ENCODE measurements around the gene FBXO10. TPM values are rescaled to one million over a fixed set of nuclear protein-coding genes. Genes with fewer than 3 reads are reported as not detected.

Gene FBXO10
- total RNA-seq, 2 experiments from 2014 or later: 3.6 to 3.9 TPM

GRCh38 chr9:37561682-37562081, 14.5 kb downstream of the FBXO10 start:
- no peak for DNase-seq
- ChIA-PET POLR2A (interaction anchor here (0.6 kb wide), 1 partner anchor 66 kb away, joined by 4 read pairs; no protein-coding TSS in a partner anchor), CTCF (no interaction called here)
- Mint-ChIP-seq H3K4me1 (ENCODE audit: low read depth) (no peaks in the 10 kb centered on the region), H3K27me3 (no peaks in the 10 kb centered on the region), H3K4me3 (no peak overlapping the region), H3K27ac (no peak overlapping the region), H3K36me3 (peaks cover 17% of the 10 kb centered on the region), H3K9me3 (peaks cover 19% of the 10 kb centered on the region)
- intact Hi-C loops (cut with micrococcal nuclease): no loop called here

GRCh38 chr9:37559855-37560592, 16.2 kb downstream of the FBXO10 start:
- Mint-ChIP-seq H3K27ac (no peak overlapping the region), H3K27me3 (no peaks in the 10 kb centered on the region), H3K36me3 (peaks cover 11% of the 10 kb centered on the region), H3K9me3 (peaks cover 15% of the 10 kb centered on the region), H3K4me1 (ENCODE audit: low read depth) (no peaks in the 10 kb centered on the region), H3K4me3 (no peak overlapping the region)
- no peak for DNase-seq
- intact Hi-C loops (cut with micrococcal nuclease): no loop called here
- CTCF ChIA-PET: no interaction called here
- POLR2A ChIA-PET: no interaction called here

DNA sequence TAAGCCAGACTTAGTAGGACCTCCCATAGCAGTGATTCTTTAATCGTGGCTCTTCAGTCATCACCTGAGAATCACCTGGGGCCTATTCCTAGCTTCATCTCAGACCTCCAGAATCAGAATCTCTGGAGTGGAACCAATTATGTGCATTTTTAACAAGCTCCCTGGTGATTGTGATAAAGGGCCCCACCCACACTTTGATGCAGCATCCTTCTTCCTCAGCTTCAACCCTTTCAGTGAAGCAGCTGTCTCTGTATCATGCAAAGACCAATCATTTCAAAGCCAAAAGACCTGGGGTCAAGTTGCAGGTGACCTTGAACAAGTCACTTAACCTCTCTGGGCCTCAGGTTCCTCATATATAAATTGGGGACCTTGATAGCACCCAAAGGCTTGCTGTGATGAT, 17.1 kb downstream of the FBXO10 start:
- H3K27ac Mint-ChIP-seq: no peak overlapping the region
- DNase-seq: no peak
- H3K27me3 Mint-ChIP-seq: no peaks in the 10 kb centered on the region
- H3K4me3 Mint-ChIP-seq: no peak overlapping the region
- no peaks in the 10 kb centered on the region for H3K4me1 Mint-ChIP-seq (ENCODE audit: low read depth)
- intact Hi-C loops (cut with micrococcal nuclease): no loop called here
- peaks cover 6% of the 10 kb centered on the region for H3K9me3 Mint-ChIP-seq
- ChIA-PET POLR2A (no interaction called here), CTCF (no interaction called here)
- H3K36me3 Mint-ChIP-seq: peaks cover 5% of the 10 kb centered on the region

GRCh38 chr9:37555786-37556185, 20.4 kb downstream of the FBXO10 start:
- Mint-ChIP-seq H3K27me3 (no peaks in the 10 kb centered on the region), H3K4me1 (ENCODE audit: low read depth) (no peaks in the 10 kb centered on the region), H3K36me3 (no peaks in the 10 kb centered on the region), H3K4me3 (no peak overlapping the region), H3K27ac (no peak overlapping the region), H3K9me3 (no peaks in the 10 kb centered on the region)
- POLR2A ChIA-PET: no interaction called here
- CTCF ChIA-PET: no interaction called here
- DNase-seq: no peak
- intact Hi-C loops (cut with micrococcal nuclease): no loop called here

- Mint-ChIP-seq H3K36me3 (no peaks in the 10 kb centered on the region), H3K9me3 (no peaks in the 10 kb centered on the region), H3K4me1 (ENCODE audit: low read depth) (peaks cover 4% of the 10 kb centered on the region), H3K27ac (no peak overlapping the region), H3K4me3 (no peak overlapping the region), H3K27me3 (no peaks in the 10 kb centered on the region)
- intact Hi-C loops (cut with micrococcal nuclease): no loop called here
- CTCF ChIA-PET: no interaction called here
- no peak for DNase-seq
- POLR2A ChIA-PET: no interaction called here
These were observed 21.9 kb downstream of the FBXO10 start for GRCh38 chr9:37554318-37554717.

- no peaks in the 10 kb centered on the region for H3K27me3 Mint-ChIP-seq
- no peak overlapping the region for H3K4me3 Mint-ChIP-seq
- no peaks in the 10 kb centered on the region for H3K36me3 Mint-ChIP-seq
- POLR2A ChIA-PET: no interaction called here
- intact Hi-C loops (cut with micrococcal nuclease): no loop called here
- no peaks in the 10 kb centered on the region for H3K9me3 Mint-ChIP-seq
- no peak overlapping the region for H3K27ac Mint-ChIP-seq
- peaks cover 5% of the 10 kb centered on the region for H3K4me1 Mint-ChIP-seq (ENCODE audit: low read depth)
- CTCF ChIA-PET: no interaction called here
- no peak for DNase-seq
These were observed 24.3 kb downstream of the FBXO10 start for GRCh38 chr9:37551888-37552287.

GRCh38 chr9:37551468-37551867, 24.7 kb downstream of the FBXO10 start:
- Mint-ChIP-seq H3K27me3 (no peaks in the 10 kb centered on the region), H3K4me1 (ENCODE audit: low read depth) (peaks cover 5% of the 10 kb centered on the region), H3K27ac (no peak overlapping the region), H3K4me3 (no peak overlapping the region), H3K36me3 (no peaks in the 10 kb centered on the region), H3K9me3 (no peaks in the 10 kb centered on the region)
- DNase-seq: no peak
- ChIA-PET POLR2A (no interaction called here), CTCF (no interaction called here)
- intact Hi-C loops (cut with micrococcal nuclease): no loop called here

DNA sequence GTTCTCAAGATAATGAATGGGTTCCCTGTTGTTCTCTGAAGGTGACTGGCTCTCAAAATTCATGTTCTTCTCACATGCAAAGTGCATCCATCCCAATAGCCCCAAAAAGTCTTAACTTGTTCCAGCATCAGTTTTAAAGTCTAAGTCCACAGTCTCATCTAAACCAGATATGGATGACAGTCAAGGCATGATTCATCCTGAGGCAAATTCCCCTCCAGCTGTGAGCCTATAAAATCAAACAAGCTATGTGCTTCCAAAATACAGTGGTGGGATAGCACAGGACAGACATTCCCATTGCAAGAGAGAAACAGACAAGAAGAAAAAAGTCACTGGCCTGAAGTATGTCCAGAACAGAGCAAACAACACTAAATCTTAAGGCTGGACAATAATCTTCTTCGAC, 25.4 kb downstream of the FBXO10 start:
- H3K4me3 Mint-ChIP-seq: no peak overlapping the region
- no peaks in the 10 kb centered on the region for H3K27me3 Mint-ChIP-seq
- H3K4me1 Mint-ChIP-seq (ENCODE audit: low read depth): peaks cover 5% of the 10 kb centered on the region
- intact Hi-C loops (cut with micrococcal nuclease): no loop called here
- no peak overlapping the region for H3K27ac Mint-ChIP-seq
- no peaks in the 10 kb centered on the region for H3K9me3 Mint-ChIP-seq
- H3K36me3 Mint-ChIP-seq: no peaks in the 10 kb centered on the region
- POLR2A ChIA-PET: no interaction called here
- CTCF ChIA-PET: no interaction called here
- DNase-seq: no peak

DNA sequence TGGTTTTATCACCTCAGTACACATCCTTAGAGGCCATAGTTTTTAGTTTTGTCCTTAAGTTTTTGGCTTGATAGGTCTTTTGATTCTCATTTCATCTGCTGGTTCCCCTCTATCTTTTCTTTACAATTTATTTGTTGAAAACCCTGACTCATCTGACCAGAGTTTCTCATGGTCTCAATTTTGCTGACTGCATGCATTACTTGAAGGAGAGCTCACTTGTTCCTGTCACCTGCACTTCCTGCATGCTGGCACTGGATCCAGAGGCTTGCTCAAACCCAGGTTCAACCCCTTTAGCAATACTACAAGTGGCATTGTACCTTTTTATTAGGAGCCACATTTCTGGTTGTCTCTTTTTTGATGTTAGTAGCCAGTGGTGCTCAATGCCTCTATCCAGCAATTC, 26.7 kb downstream of the FBXO10 start:
- intact Hi-C loops (cut with micrococcal nuclease): no loop called here
- H3K27me3 Mint-ChIP-seq: no peaks in the 10 kb centered on the region
- H3K4me3 Mint-ChIP-seq: no peak overlapping the region
- no peak overlapping the region for H3K27ac Mint-ChIP-seq
- H3K9me3 Mint-ChIP-seq: no peaks in the 10 kb centered on the region
- H3K36me3 Mint-ChIP-seq: no peaks in the 10 kb centered on the region
- ChIA-PET CTCF (no interaction called here), POLR2A (no interaction called here)
- peaks cover 5% of the 10 kb centered on the region for H3K4me1 Mint-ChIP-seq (ENCODE audit: low read depth)
- no peak for DNase-seq

GRCh38 chr9:37547328-37547878, 28.8 kb downstream of the FBXO10 start:
- Mint-ChIP-seq H3K4me1 (ENCODE audit: low read depth) (peaks cover 5% of the 10 kb centered on the region), H3K4me3 (no peak overlapping the region), H3K27me3 (no peaks in the 10 kb centered on the region), H3K9me3 (no peaks in the 10 kb centered on the region), H3K27ac (no peak overlapping the region), H3K36me3 (no peaks in the 10 kb centered on the region)
- intact Hi-C loops (cut with micrococcal nuclease): no loop called here
- no peak for DNase-seq
- CTCF ChIA-PET: no interaction called here
- POLR2A ChIA-PET: no interaction called here

GRCh38 chr9:37543468-37543867, 32.7 kb downstream of the FBXO10 start:
- intact Hi-C loops (cut with micrococcal nuclease): no loop called here
- Mint-ChIP-seq H3K4me1 (ENCODE audit: low read depth) (no peaks in the 10 kb centered on the region), H3K4me3 (no peak overlapping the region), H3K27me3 (no peaks in the 10 kb centered on the region), H3K27ac (no peak overlapping the region), H3K9me3 (no peaks in the 10 kb centered on the region), H3K36me3 (no peaks in the 10 kb centered on the region)
- POLR2A ChIA-PET: no interaction called here
- no peak for DNase-seq
- CTCF ChIA-PET: no interaction called here

DNA sequence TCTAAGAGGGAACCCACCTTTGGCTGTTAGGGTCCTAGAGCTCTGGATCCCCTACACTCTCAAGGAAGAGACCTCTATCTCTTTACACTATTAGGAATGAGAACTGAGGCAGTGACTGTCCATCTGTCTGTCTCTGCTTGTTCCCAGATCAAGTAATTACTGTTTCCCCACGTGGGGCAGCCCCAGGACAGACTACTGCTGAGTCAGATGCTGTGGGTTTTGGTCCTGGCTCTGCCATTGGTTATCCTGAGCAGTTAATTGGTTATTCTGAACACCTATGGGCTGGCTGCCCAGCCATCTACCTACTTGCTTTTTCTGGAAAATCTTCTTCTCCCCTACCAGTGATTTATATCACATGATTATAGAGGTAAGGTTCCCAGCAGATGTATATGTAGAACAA, 33.3 kb downstream of the FBXO10 start:
- no peak for DNase-seq
- Mint-ChIP-seq H3K4me3 (no peak overlapping the region), H3K9me3 (no peaks in the 10 kb centered on the region), H3K27ac (no peak overlapping the region), H3K4me1 (ENCODE audit: low read depth) (no peaks in the 10 kb centered on the region), H3K27me3 (no peaks in the 10 kb centered on the region), H3K36me3 (no peaks in the 10 kb centered on the region)
- ChIA-PET CTCF (no interaction called here), POLR2A (no interaction called here)
- intact Hi-C loops (cut with micrococcal nuclease): no loop called here

DNA sequence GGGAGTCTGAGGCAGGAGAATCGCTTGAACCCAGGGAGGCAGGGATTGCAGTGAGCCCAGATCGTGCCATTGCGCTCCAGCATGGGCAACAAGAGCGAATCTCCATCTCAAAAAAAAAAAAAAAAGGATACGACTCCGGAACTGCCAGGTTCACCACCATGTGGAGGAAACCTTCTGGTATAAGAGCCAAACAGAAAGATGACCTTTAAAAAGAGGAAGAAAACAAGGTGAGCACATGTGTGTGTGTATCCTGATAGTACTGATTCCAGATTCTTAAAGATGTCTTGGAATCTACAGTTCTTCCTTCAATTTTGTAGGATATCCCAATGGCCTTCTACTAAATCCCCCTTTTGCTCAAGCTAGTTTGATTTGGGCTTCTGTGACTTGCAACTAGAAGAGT, 33.7 kb downstream of the FBXO10 start:
- H3K27me3 Mint-ChIP-seq: no peaks in the 10 kb centered on the region
- H3K9me3 Mint-ChIP-seq: no peaks in the 10 kb centered on the region
- no peaks in the 10 kb centered on the region for H3K4me1 Mint-ChIP-seq (ENCODE audit: low read depth)
- H3K36me3 Mint-ChIP-seq: no peaks in the 10 kb centered on the region
- DNase-seq: no peak
- CTCF ChIA-PET: no interaction called here
- H3K4me3 Mint-ChIP-seq: no peak overlapping the region
- POLR2A ChIA-PET: no interaction called here
- no peak overlapping the region for H3K27ac Mint-ChIP-seq
- intact Hi-C loops (cut with micrococcal nuclease): no loop called here
